NCI-H2171 (cell line): ENCODE data around the gene DONSON.

Experiments used
- DNase-seq: peaks from one replicate; lab custom pipeline; 2025; lab: John Stamatoyannopoulos, UW

Gene DONSON

GRCh38 chr21:33541756-33542639, 46.5 kb downstream of the DONSON start, which contains the start of gene GART:
GART (minus strand) TSS chr21:33542117; CDS start chr21:33539315, 2,802 bp downstream.
- DNase-seq, result peak; percentile 89

GRCh38 chr21:33541105-33541711, 47.3 kb downstream of the DONSON start:
- no peak for DNase-seq

GRCh38 chr21:33540711-33541104, 47.8 kb downstream of the DONSON start:
- DNase-seq, result no peak

- DNase-seq, result no peak
Measured at GRCh38 chr21:33539616-33540015, 48.9 kb downstream of the DONSON start.

- no peak for DNase-seq
Measured at GRCh38 chr21:33537212-33537611, 51.3 kb downstream of the DONSON start.

GRCh38 chr21:33531007-33531406, 57.5 kb downstream of the DONSON start:
- DNase-seq, result no peak
